Left colon (tissue), 2 donors: ENCODE data around the gene BRINP3. TPM values are rescaled to one million over a fixed set of nuclear protein-coding genes. Genes with fewer than 3 reads are reported as not detected.
A peak's percentile ranks its signal among the peaks of the same experiment; 100 is the strongest.

Experiments
- ATAC-seq: fragments of 200-7000 bp; cut with Tn5 transposase; one replicate; pipeline ENCODE4 v1.9.1; 2020; ENCODE audit warnings: mild to moderate bottlenecking, moderate library complexity
- DNase-seq, 2 donors: peaks; one replicate each; pipeline ENCODE4 v3.0.0-alpha.2; 2020
- intact Hi-C, 2 donors: fragments of 100-400 bp; cut with DNase I in 1 of 2; cut with micrococcal nuclease in 1 of 2; formaldehyde crosslinking; loops; one replicate each; pipeline versions ENCODE4 v1.11.2 to v1.14.0; 2022; cut with DNase I, micrococcal nuclease
- total RNA-seq, 2 donors: library from RNA; stranded (reverse); fragmentation: NEBNext Ultra II Directional; extraction: Animal tissue kit (Norgen Biotek cat#: 25700); gene quantifications; one replicate each; pipeline ENCODE4 v1.2.1, GENCODE V29; 2021
- donor health status: DM: no; HTN: no; CAD: no.
- donor health status: DM: yes; HTN: yes; CAD: no.

BRINP3 gene
- total RNA-seq, 2 donors from 2014 or later, result 23.7 to 23.9 TPM

DNA sequence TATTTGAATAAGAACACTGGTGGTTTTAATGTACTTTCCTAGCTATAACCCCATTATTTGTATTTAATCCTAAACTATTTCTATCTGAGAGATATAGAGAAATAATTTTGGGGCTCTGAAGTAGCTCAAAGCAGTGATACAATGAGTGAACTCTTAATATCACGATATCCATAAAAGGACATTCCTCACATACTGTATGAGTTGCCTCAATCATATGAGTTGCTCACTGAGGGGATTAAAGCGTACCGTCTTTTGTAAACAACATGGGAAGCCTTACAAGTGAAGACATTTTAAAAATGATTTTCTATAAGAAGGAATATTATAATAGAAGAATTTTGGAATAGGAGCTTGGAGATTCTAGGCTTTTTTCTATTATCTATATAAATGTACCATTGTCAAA lies 21.5 kb downstream of the BRINP3 start:
- DNase-seq, result no peak
- no peak for ATAC-seq
- intact Hi-C loops, result no loop called here

DNA sequence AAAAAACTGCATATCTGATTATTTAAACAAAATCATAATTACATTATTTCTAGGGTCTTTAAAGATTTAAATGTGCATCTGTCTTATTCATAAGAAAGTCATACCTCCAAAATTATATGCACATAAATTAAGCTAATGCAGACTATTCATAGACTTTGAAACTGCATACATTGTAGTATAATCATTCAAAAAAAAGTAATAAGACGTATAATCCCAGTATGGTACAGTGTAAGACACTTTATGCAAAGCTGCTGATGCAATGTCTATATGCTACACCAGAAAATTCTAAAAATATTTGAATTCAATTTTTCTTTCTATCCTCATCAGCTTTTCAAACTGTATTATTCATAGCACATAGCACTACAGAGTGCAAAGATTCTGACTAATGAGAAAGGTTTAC lies 22.0 kb downstream of the BRINP3 start:
- no peak for DNase-seq
- intact Hi-C loops, result no loop called here
- no peak for ATAC-seq

DNA sequence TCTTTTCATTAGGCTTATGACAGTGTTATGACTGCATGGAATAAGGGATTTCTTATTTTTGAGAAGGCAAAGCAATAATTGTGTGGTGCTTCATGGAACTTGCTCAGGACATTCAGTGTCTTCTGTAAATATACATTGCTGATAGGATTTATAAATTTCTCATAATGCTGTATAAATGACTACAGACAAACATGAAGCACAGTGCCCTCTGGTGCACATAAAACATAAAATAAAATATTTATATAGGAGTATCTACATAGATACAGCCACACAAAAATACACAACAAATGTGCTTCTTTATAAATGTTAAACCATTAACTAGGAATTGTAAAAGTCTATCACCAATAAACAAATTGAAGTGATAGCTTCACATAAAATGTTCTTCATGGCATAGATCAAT lies 24.1 kb downstream of the BRINP3 start:
- no peak for ATAC-seq
- no peak for DNase-seq
- intact Hi-C loops, result no loop called here

DNA sequence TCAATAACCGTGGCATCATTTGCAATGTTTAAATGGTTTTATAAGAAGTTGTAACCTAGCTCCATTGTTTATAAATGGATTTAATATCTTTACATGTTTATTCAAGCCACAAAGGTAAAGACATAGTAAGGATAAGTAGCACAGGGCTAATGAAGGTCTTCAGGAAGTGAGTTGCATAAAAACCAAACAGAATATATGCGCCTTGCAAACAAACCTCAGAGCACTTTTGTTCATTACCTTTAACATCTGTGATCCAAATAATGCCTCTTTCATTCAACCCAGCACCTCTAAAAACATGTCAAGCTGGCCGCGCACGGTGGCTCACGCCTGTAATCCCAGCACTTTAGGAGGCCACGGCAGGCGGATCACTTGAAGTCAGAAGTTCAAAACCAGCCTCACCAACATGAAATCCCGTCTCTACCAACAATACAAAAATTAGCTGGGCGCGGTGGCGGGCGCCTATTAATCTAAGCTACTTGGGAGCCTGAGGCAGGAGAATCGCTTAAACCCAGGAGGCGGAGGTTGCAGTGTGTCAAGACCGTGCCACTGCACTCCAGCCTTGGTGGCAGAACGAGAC lies 25.3 kb downstream of the BRINP3 start:
- ATAC-seq, result peak; percentile 37
- DNase-seq, result peak in 1 of 2 donors; percentile 7
- intact Hi-C loops, result no loop called here

DNA sequence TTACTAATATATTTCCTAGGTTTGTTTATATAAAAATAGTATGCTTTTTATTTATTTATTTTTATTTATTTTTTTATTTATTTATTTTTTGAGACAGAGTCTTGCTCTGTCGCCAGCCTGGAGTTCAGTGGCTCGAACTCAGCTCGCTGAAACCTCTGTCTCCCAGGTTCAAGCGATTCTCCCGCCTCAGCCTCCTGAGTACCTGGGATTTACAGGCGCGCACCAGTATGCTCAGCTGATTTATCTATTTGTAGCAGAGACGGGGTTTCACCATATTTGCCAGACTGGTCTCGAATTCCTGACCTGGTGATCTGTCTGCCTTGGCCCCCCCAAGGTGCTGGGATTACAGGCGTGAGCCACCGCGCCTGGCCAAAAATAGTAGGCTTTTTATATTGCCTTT lies 33.2 kb downstream of the BRINP3 start:
- ATAC-seq (no peak), DNase-seq (no peak)
- intact Hi-C loops, result no loop called here

DNA sequence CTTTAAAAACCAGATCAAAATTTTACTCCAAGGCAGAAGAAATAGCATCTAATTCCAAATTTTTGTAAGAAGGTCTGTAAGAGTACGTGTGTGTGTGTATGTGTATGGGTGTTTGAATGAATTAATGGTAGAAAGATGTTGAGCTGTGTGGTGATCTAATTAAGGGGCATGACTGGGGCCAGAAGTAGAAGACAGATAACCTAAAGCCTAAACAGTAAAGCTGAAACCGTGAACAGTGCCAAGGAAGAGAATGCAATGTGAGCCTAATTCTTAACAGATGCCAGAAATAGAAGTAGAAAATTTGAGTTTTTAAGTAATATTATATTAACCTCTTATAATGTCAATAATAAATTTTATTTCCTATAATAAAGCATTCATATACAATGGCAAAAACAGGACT lies 38.2 kb downstream of the BRINP3 start:
- ATAC-seq (no peak), DNase-seq (no peak)
- intact Hi-C loops, result no loop called here

DNA sequence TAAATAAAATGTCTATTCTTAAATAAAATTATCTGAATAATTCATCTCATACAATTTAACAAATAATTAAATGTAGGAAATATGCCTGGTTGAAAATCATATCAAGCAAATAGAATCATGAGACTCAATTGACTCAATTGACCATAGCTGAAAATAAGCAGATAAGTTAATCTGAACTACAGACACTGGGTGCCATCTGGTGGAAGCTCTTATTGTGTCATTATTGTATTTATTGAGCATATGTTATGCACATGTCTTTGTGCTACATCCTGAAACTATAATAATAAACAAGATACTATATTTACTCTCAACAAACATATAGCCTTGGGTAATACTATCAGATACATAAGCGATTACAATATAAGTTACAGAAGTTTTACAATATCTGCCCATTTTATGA lies 41.0 kb downstream of the BRINP3 start:
- DNase-seq, result no peak
- intact Hi-C loops, result no loop called here
- peak; percentile 37 for ATAC-seq

DNA sequence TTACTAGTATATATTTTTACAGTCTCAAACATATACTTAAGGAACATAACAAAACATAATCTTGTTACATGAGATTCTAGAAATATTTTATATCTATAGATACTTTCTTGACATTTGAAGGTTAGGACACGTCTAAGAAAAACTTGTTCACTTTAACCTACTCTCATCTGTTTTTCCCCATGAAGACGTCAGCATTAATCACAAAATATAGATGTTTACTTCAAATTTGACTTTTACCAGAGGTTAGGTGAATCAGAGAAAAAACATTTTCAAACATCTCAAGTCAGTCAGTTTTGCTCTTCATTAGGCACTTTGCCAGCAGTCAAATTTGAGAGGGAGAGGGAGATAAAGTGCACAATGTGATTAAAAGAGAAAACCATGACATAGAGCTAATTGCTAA lies 47.7 kb downstream of the BRINP3 start:
- DNase-seq (no peak), ATAC-seq (no peak)
- intact Hi-C loops, result no loop called here

DNA sequence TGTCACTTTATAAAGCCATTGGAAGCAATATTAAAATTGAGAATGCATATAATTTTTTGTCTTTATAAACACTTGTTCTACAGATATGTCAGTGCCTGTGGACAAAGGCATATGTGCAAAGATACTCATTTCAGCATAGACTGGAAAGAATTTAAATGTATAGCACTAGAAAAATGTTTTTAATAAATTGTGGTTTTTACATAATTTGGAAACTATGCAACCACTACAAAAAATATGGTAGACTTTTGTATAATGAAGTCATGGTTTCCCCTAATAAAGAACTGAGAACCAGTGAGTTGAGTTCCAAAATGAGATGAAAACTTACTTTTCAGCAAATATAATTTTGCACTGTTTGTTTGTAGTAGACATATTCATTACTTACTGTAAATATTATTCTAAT lies 48.5 kb downstream of the BRINP3 start:
- no peak for ATAC-seq
- intact Hi-C loops, result no loop called here
- DNase-seq, result no peak

DNA sequence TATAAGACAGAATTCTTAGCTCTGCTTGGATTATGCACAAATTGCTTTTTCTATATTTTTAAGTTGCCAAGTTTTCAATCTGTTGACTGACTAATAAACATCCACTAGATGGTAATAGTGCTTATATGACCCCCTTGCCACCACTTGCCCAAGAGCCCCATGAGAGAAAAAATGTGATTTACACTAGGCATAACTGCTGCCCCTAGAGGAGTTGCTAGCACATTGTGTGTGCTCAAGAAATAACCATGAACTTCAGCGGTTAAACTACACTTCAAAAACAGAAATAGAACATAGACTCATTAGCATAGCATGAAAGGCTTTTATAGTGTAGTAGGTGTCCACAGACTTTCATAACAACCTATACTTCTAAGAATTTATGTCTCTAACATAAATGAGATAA lies 61.4 kb downstream of the BRINP3 start:
- intact Hi-C loops, result no loop called here
- DNase-seq, result no peak
- no peak for ATAC-seq

DNA sequence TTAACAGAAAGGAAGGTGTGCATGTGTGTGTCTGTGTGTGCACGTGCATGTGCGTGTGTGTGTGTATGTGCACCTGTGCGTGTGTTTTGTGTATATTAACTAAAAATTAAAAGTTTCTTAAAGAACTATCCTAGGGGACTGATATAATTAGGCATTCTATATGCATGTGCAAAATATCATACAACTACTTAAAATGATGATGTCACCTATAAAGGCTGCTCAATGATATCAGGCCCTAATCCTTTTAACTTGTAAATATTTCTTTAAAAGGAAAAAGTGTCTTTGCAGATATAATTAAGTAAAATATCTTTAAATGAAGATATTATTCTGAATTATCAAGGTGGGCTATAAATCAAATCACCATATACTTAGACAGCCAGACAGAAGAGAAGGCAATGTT lies 64.5 kb downstream of the BRINP3 start:
- no peak for DNase-seq
- no peak for ATAC-seq
- intact Hi-C loops, result no loop called here

DNA sequence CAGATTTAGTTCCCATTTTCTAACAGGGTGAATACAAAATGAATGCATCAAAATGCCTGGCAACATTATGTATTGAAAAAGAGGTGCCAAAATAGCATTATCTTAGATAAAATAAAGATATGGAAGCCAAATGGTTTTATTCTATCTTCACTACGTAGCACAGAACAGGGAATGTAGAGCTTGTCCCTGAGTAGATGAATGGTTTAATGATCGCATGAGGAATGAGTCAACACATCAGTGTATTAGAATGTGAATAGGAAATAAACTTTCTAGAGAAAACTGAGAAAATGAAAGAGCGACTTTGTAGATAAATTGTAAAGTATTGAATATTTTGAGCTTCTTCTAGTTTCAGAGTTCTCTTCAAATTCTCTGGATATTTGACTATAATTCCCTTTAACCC lies 74.3 kb downstream of the BRINP3 start:
- DNase-seq (no peak), ATAC-seq (no peak)
- intact Hi-C loops, result no loop called here

DNA sequence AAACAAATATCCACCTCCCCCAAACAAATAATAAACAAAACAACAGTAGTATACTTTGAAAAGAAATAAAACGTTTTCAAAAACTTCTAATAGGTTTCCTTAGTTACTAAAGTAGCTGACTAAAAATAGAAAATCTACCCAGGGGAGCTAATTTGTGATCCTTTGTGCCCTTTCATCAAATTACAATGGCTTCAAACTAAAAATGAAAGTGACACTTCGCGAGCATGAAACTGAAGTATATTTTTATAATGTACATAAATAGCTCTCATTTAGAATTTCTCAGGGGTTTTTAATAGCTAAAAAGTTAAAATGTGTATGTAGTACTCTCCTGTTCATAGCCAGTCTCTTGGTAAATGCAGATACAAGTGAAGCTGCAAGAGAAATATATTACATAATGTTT lies 78.4 kb downstream of the BRINP3 start:
- intact Hi-C loops, result no loop called here
- no peak for ATAC-seq
- DNase-seq, result no peak

DNA sequence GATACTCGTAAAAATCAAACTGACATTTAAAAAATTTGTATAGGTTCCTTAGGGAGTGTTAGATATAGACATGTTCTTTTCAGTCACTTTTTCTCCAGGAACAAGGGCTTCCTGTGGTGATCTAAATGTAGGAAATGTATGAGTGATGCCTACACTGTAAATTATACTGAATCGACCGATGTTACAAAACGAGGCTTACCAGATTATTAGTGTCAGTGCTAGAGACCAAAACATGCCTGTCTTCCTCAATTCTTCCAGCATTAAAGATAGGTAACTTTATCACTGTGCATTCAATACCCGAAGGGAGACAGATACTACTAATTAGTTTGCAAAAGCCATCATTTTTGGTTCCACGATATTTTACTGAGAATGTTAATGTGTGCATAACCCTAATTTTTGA lies 86.1 kb downstream of the BRINP3 start:
- DNase-seq, result no peak
- no peak for ATAC-seq
- intact Hi-C loops, result no loop called here

DNA sequence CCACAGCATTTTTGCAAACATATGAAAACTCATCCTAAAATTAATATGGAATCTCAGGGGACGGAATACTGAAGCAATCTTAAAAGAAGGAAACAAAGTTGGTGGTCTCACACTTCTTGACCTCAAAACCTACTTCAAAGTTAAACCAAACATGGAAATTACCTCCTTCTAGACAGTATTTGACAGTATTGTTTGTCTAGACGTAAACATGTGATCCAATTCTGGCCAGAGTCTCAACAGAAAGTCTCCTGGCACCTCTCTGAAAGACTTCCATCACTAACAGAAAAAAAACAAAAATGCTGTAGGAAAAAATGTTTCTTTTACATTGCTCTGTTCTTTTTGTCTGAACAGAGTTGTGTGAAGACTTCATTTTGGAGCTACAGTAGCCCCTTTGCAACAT lies 99.7 kb downstream of the BRINP3 start:
- DNase-seq (no peak), ATAC-seq (no peak)
- intact Hi-C loops, result no loop called here

DNA sequence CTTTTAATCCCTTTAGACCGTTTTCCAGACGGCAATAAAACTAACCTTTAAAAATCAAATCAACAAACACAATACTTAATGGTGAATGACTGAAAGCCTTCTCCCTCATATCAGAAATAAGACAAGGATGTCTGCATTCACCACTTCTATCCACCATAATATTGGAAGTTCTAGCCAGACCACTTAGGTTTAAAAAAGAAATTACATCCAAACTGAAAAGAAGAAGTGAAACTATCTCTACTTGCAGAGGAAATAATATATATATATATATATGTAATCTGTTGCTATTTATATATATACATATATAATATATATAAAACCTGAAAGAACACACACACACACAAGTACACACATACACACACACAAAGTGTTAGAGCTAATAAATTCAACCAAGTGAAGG lies 100.4 kb downstream of the BRINP3 start:
- intact Hi-C loops, result no loop called here
- ATAC-seq (no peak), DNase-seq (no peak)

DNA sequence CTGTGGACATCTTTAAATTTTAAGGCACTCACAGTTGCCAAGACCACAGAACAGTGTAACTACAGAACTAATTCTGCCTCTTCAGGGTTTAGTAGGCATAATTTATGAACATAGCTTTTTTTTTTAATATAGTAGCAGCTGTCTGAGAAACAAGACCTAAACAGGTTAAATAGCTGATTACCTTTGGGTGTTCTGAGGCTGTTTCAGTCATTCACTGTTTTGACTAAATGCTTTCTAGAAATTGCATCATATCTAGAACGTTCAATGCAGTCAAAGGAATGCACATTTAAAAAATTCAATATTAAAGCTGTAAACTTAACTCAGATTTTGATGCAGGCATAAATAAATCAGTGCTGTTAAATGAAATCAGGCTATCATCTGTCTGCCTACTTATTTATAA lies 101.6 kb downstream of the BRINP3 start:
- ATAC-seq, result no peak
- intact Hi-C loops, result no loop called here
- DNase-seq, result no peak

DNA sequence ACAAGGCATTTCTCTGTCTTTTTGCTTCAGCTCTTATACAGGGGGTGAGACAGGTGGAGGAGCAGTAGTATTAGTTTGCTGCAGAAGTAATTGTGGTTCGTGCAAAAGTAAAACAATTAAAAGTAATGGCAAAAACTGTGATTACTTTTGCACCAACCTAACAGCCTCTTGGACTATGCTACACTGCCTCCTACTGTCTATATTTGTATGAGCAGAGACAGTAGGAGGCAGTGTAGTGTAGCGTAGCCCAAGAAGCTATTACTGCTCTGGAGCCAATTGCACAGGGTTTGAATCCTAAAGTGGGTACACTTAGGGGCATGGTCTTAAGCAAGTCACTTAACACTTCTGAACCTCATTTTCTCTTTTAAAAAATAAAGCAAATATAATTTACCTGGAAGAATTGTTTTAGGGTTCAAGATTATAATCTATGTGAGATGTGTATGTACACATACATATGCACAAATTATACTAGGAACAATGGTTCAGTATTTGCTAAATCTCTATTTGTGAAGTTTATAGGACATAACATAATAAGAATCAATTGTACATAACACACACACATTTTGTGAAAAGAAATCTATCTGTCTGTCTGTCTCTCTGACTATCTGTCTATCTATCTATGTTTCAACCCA lies 103.8 kb downstream of the BRINP3 start:
- ATAC-seq, result peak; percentile 90
- intact Hi-C loops, result no loop called here

DNA sequence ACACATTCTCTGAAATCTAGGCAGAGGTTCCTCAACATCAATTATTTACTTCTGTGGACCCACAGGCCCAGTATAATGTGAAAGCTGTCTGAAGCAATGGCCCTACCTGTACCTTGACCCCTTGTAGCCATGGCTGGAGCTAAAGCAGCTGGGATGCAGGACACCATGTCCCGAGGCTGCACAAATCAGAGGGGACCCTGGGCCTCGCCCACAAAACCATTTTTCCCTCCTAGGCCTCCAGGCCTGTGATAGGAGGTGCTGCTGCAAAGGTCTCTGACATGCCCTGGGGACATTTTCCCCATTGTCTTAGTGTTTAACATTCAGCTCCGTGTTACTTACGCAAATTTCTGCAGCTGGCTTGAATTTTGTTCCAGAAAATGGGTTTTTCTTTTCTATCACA lies 110.5 kb downstream of the BRINP3 start:
- DNase-seq (no peak), ATAC-seq (no peak)
- intact Hi-C loops, result no loop called here

More for the DNA sequence above, 103.8 kb downstream of the BRINP3 start:
- no peak for DNase-seq

DNA sequence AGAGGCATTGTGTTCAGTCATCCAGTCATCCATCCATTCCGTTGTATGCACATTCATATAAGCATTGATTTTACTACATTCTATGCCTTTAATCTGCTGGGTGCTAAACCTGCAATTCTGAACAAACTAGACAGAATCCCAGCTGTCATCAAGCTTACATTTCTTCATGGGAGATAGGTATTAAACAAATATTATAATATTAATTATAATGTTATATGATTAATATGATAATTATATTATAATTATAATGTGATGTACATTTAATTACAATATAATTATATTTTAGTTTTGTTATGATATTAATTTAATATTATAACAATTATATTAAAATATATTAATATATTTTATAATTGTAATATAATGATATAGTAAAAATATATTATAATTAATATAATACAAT lies 112.4 kb downstream of the BRINP3 start:
- intact Hi-C loops, result no loop called here
- ATAC-seq (no peak), DNase-seq (no peak)

DNA sequence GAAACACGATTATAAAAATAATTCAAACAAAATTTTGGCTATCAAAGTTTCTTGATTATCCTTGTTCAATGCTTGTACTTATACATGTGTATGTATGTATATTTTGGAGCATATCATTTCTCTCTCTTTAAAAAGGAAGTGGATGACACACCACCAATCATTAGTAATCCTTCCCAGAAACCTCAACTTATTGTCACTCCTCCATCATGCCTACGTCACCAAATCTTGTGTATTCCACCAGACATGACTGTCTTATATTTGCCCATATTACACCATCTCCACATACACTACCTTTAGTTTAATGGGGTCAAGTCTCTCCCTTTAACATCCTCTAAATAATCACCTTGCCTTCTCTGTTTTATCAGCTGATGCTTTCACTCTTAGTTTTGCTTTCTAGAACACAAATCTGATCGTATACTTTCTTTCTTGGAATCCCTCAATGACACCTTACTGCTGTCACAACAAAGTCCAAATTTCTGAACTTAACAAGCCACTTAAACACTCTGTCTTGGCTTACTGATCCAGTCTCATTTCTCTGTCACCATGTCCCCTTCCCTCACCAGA lies 124.0 kb downstream of the BRINP3 start:
- no peak for DNase-seq
- no peak for ATAC-seq
- intact Hi-C loops, result no loop called here
